Measurements from ENCODE around the gene FOXF2. TPM values are rescaled to one million over a fixed set of nuclear protein-coding genes. Genes with fewer than 3 reads are reported as not detected.

FOXF2 gene
- total RNA-seq, 2 donors from 2014 or later: 4.9 to 14.1 TPM

DNA sequence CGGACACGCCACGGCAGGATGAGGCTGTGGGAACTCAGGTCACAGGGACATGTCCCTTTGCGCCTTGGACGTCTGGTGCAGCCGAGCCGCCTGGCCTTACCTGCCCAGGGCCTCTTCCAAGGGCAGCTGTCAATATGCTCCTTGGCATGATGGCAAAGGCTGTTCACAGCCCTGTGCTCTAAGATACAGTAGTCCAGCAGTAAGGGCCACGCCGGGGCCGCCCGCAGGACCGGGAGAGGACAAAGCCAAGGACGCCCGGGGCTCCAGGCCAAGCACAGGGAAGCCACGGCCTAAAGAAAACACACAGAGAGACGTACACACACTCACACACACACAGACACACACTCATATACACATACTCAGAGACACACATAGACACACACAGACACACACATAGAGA lies 13.0 kb downstream of the FOXF2 start:
- WGBS: 86% methylated on average over 16 of the region's 16 CpGs
- Histone ChIP-seq H3K4me1 (replicated peaks) (no peaks in the 10 kb centered on the region), H3K27ac (no peak overlapping the region), H3K4me3 (no peak overlapping the region), H3K27me3 (replicated peaks; ENCODE audit: insufficient read depth) (no peaks in the 10 kb centered on the region), H3K36me3 (no peaks in the 10 kb centered on the region), H3K9me3 (no peaks in the 10 kb centered on the region)
- intact Hi-C loops (cut with DNase I): no loop called here
- no peak for TF ChIP-seq POLR2A (IDR thresholded peaks at IDR 0.05)
- no peak for TF ChIP-seq POLR2AphosphoS5 (IDR thresholded peaks at IDR 0.05)
- TF ChIP-seq, protein P1, sequence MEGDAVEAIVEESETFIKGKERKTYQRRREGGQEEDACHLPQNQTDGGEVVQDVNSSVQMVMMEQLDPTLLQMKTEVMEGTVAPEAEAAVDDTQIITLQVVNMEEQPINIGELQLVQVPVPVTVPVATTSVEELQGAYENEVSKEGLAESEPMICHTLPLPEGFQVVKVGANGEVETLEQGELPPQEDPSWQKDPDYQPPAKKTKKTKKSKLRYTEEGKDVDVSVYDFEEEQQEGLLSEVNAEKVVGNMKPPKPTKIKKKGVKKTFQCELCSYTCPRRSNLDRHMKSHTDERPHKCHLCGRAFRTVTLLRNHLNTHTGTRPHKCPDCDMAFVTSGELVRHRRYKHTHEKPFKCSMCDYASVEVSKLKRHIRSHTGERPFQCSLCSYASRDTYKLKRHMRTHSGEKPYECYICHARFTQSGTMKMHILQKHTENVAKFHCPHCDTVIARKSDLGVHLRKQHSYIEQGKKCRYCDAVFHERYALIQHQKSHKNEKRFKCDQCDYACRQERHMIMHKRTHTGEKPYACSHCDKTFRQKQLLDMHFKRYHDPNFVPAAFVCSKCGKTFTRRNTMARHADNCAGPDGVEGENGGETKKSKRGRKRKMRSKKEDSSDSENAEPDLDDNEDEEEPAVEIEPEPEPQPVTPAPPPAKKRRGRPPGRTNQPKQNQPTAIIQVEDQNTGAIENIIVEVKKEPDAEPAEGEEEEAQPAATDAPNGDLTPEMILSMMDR (IDR thresholded peaks at IDR 0.05): no peak
- no peak for DNase-seq (ENCODE audit: low spot score)

DNA sequence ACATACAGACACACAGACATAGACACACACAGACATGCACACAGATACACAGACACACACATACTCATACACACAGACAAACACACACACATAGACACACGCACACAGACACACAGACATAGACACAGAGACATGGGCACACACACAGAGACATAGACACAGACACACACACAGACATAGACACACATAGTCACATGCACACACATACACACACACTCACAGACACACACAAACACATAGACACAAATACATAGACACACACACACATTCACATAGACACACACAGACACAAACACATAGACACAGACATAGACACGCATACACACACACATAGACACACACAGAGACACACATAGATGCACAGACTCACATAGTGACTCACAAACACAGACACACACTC lies 13.5 kb downstream of the FOXF2 start:
- no peaks in the 10 kb centered on the region for H3K36me3 ChIP-seq
- no peaks in the 10 kb centered on the region for H3K27me3 ChIP-seq (replicated peaks; ENCODE audit: insufficient read depth)
- H3K27ac ChIP-seq: no peak overlapping the region
- no peak overlapping the region for H3K4me3 ChIP-seq
- TF ChIP-seq, protein P1 (IDR thresholded peaks at IDR 0.05): no peak
- TF ChIP-seq POLR2AphosphoS5 (IDR thresholded peaks at IDR 0.05) (no peak), POLR2A (IDR thresholded peaks at IDR 0.05) (no peak)
- no peaks in the 10 kb centered on the region for H3K9me3 ChIP-seq
- 96% methylated on average over 2 of the region's 2 CpGs for WGBS
- no peak for DNase-seq (ENCODE audit: low spot score)
- no peaks in the 10 kb centered on the region for H3K4me1 ChIP-seq (replicated peaks)
- intact Hi-C loops (cut with DNase I): no loop called here

DNA sequence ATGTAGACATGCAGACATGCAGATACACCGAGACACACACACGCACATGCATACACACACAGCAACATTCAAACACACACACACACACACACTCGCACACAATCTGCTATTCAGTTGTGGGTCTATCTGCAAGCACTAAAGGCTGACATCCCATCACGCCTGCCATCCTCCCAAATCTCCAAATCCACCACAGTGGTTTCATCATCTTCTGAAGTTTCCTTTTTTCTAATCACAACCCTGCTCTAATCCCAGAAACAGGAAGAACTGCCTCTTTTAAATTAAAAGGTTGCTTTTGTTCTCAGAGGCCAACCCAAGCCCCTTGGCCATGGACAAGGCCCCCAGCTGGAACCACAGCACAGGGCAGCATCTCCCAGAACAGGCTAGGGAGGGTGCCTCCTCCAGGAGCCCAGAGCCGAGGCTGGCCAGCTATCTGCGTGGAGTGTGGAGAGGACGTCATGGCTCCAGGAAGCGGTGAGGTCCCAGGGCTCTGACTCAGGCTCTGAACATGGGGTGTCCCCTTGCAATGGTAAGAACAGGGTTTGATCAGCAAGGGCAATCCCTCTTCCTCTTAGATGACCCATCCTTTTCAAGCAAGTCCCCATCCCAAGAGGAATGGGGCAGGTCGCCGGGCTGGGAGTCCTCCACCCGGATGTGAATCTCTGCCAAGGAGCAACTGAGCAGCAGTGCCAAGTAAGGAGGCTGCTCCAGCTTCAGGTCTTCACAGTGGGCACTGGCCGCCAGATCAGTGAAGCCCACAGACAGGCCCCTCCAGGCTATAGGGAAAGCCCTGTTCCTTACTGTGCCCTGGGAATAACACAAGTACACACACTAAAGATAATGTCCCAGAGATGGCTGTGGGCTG lies 14.7 kb downstream of the FOXF2 start:
- TF ChIP-seq, protein P1 (IDR thresholded peaks at IDR 0.05): no peak
- no peak for TF ChIP-seq POLR2AphosphoS5 (IDR thresholded peaks at IDR 0.05)
- TF ChIP-seq POLR2A (IDR thresholded peaks at IDR 0.05): no peak
- intact Hi-C loops (cut with DNase I): no loop called here
- Histone ChIP-seq H3K27ac (no peak overlapping the region), H3K4me1 (replicated peaks) (no peaks in the 10 kb centered on the region), H3K4me3 (no peak overlapping the region), H3K9me3 (no peaks in the 10 kb centered on the region), H3K27me3 (replicated peaks; ENCODE audit: insufficient read depth) (peaks cover 1% of the 10 kb centered on the region), H3K36me3 (no peaks in the 10 kb centered on the region)
- WGBS: 87% methylated on average over 12 of the region's 12 CpGs
- DNase-seq (ENCODE audit: low spot score): no peak

DNA sequence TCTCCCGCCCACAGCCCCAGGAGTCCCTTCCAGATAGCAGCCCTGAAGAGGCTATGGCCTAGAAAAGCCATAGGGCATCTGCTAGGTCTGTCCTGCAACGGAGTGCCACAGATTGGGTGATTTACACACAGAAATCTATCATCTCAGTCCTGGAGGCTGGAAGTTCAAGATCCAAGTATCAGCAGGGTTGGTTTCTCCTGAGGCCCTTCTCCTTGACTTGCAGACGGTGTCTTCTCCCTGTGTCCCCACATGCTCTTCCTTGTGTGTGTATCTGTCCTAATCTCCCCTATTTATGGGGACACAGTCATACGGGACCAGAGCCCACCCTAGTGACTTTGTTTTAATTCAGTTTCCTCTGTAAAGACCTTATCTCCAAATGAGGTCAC lies 15.3 kb downstream of the FOXF2 start:
- 82% methylated on average over 4 of the region's 4 CpGs for WGBS
- Histone ChIP-seq H3K9me3 (no peaks in the 10 kb centered on the region), H3K4me1 (replicated peaks) (no peaks in the 10 kb centered on the region), H3K27me3 (replicated peaks; ENCODE audit: insufficient read depth) (peaks cover 8% of the 10 kb centered on the region), H3K4me3 (no peak overlapping the region), H3K27ac (no peak overlapping the region), H3K36me3 (no peaks in the 10 kb centered on the region)
- no peak for DNase-seq (ENCODE audit: low spot score)
- no peak for TF ChIP-seq POLR2AphosphoS5 (IDR thresholded peaks at IDR 0.05)
- TF ChIP-seq, protein P1 (IDR thresholded peaks at IDR 0.05): no peak
- TF ChIP-seq POLR2A (IDR thresholded peaks at IDR 0.05): no peak
- intact Hi-C loops (cut with DNase I): no loop called here

DNA sequence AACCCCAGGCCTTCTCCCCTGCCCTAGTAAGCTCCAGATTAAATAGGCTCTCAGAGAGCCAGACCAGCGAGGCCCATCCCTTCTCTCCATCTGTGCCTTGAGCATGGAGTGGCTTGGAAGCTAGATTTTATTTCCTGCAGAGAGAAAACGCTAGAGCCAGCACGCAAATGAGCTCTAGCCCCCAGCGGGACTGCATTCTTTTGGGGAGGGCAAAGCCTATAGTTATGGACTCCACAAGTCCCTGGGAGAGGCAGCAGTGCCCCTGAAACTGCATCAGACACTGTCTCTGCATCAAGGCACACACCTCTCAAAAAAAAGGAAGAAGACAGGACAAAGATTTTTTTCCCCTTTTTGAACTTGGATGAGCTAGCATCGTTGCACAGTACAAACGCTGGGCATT lies 15.8 kb downstream of the FOXF2 start:
- WGBS: 68% methylated on average over 6 of the region's 6 CpGs
- Histone ChIP-seq H3K4me1 (replicated peaks) (no peaks in the 10 kb centered on the region), H3K36me3 (no peaks in the 10 kb centered on the region), H3K27me3 (replicated peaks; ENCODE audit: insufficient read depth) (peaks cover 8% of the 10 kb centered on the region), H3K9me3 (no peaks in the 10 kb centered on the region), H3K27ac (no peak overlapping the region), H3K4me3 (no peak overlapping the region)
- DNase-seq (ENCODE audit: low spot score): no peak
- intact Hi-C loops (cut with DNase I): no loop called here
- TF ChIP-seq POLR2AphosphoS5 (IDR thresholded peaks at IDR 0.05) (no peak), POLR2A (IDR thresholded peaks at IDR 0.05) (no peak)
- TF ChIP-seq, protein P1 (IDR thresholded peaks at IDR 0.05): no peak

All from prostate gland (tissue), 2 donors.